Measurements from ENCODE around the gene VARS1. TPM values are rescaled to one million over a fixed set of nuclear protein-coding genes. Genes with fewer than 3 reads are reported as not detected.
"Not testable (repeated sequence)": the region's sequence is repeated elsewhere in the genome, so short reads cannot be mapped to it uniquely, and the experiment has no call there.

Gene VARS1
- 46.5 TPM for polyA plus RNA-seq (ENCODE audit: insufficient read length)

- DNase-seq (ENCODE audit: low read depth) = no peak
These were observed at the start of gene VARS1 for GRCh38 chr6:31795616-31796298. VARS1 (minus strand) TSS chr6:31795752; CDS start chr6:31795217, 535 bp downstream.

- DNase-seq (ENCODE audit: low read depth) = no peak
These were observed 49.0 kb upstream of the VARS1 start for GRCh38 chr6:31844507-31844906.

GRCh38 chr6:31842053-31842452 is 46.5 kb upstream of the VARS1 start:
- no peak for DNase-seq (ENCODE audit: low read depth)

GRCh38 chr6:31839779-31840126 is 44.2 kb upstream of the VARS1 start:
- not testable (repeated sequence) for DNase-seq (ENCODE audit: low read depth)

- DNase-seq (ENCODE audit: low read depth) = no peak
These were observed 43.4 kb upstream of the VARS1 start for GRCh38 chr6:31838968-31839367.

- not testable (repeated sequence) for DNase-seq (ENCODE audit: low read depth)
These were observed 42.6 kb upstream of the VARS1 start for GRCh38 chr6:31838114-31838553.

- no peak for DNase-seq (ENCODE audit: low read depth)
These were observed 42.0 kb upstream of the VARS1 start for GRCh38 chr6:31837369-31838113.

- no peak for DNase-seq (ENCODE audit: low read depth)
These were observed 41.2 kb upstream of the VARS1 start for GRCh38 chr6:31836474-31837368.

- no peak for DNase-seq (ENCODE audit: low read depth)
These were observed 40.5 kb upstream of the VARS1 start for GRCh38 chr6:31836047-31836473.

GRCh38 chr6:31834367-31835250 is 39.1 kb upstream of the VARS1 start:
- peak; percentile 81 for DNase-seq (ENCODE audit: low read depth)

GRCh38 chr6:31831350-31832215 is 36.0 kb upstream of the VARS1 start:
- no peak for DNase-seq (ENCODE audit: low read depth)

GRCh38 chr6:31830886-31831335 is 35.4 kb upstream of the VARS1 start:
- no peak for DNase-seq (ENCODE audit: low read depth)

- DNase-seq (ENCODE audit: low read depth) = no peak
These were observed 34.2 kb upstream of the VARS1 start for GRCh38 chr6:31829633-31830283.

GRCh38 chr6:31827286-31828079 is 31.9 kb upstream of the VARS1 start, which contains the start of gene HSPA1B:
HSPA1B (plus strand) TSS chr6:31827738; CDS start chr6:31827951, 213 bp downstream.
- peak; percentile 98 for DNase-seq (ENCODE audit: low read depth)

GRCh38 chr6:31826793-31827285 is 31.3 kb upstream of the VARS1 start:
- DNase-seq (ENCODE audit: low read depth) = peak; percentile 77

- DNase-seq (ENCODE audit: low read depth) = no peak
These were observed 30.0 kb upstream of the VARS1 start for GRCh38 chr6:31825553-31825952.

- not testable (repeated sequence) for DNase-seq (ENCODE audit: low read depth)
These were observed 28.1 kb upstream of the VARS1 start for GRCh38 chr6:31823592-31824196.

Data from forelimb muscle (tissue), 1 donor.